UCSD-AML1 (cell line): ENCODE results near the gene OR4C12.
"Not testable (repeated sequence)": the region's sequence is repeated elsewhere in the genome, so short reads cannot be mapped to it uniquely, and the experiment has no call there.

Source experiments
- DNase-seq: peaks from one replicate; lab custom pipeline; 2025; ENCODE audit not compliant: unreplicated experiment; lab: John Stamatoyannopoulos, UW

OR4C12 gene

DNA sequence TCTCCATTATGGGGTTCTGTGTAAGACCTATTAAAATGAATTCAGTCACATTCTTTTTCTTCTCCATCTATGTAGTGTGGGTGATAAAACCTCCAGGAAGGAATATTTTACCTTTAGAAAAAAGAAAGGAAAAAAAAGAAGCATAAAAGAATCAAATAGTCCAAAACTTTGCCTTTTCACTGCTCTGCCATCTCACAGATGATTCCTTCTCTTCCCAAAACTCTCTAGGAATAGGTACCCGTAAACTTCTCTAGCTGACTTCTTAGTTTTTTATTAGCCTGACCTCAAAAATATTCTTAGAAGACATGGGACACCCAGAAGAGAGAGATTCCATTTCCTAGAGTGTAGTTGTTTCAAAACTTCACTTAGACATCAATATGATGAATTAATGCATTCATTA lies at the start of gene OR4C12:
TSS of gene OR4C12 (minus strand) at position 101 of the 400 bp plus-strand sequence. CDS start at position 67, 34 bp downstream.
- not testable (repeated sequence) for DNase-seq

DNA sequence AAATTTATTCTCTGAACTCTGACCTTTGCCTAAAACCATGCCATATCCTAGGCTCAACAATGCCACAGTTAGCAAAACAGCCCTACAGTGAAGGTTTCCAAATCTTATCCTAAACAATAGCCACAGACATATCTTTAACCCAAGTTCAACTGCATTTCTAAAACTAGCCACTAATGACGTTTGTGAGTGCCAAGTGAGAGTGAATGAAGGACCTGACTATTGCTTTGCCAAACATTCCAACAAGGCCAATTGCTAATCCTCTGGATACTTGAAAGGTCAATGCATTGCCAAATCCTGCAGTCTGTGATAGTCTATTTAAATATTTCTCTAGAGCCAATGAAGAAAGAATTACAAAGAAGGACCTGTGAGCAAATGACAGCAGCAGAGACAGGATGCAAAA lies 47.9 kb upstream of the OR4C12 start:
- DNase-seq, result no peak

DNA sequence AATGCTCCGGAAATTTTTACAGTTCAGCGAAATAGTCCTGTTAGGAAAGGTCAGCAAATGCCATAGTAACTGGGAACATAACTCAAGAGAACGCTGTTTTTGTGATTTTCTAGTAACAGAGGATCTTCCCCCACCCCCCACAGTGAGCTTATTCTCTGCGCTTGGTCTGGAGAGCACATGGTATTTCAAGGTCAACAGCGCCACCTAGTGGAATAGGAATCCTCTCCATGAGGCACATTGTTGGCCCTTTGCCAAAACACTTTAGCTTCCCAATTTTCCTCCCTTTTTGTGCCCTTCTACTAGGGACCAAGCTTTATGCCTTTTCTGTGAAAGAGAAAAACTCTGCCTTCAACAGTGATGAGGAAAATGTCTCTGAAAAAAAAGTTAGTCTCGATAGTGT lies 13.2 kb upstream of the OR4C12 start:
- peak; percentile 16 for DNase-seq

DNA sequence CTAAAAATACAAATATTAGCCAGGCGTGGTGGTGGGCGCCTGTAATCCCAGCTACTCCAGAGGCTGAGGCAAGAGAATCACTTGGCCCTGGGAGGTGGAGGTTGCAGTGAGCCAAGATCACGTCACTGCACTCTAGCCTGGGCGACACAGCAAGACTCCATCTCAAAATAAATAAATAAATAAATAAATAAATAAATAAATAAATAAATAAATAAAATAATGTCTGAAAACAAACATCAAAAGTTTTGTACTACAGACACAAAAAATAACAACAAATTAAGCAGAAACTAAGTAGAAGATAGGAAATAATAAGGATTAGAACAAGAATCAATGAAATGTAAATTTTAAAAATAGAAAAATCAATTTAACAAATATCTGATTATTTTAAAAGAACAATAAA lies 8.9 kb downstream of the OR4C12 start:
- DNase-seq, result not testable (repeated sequence)

- DNase-seq, result no peak
Measured at GRCh38 chr11:49952091-49952490, 30.2 kb downstream of the OR4C12 start, which contains the start of gene OR4C13. Gene OR4C13 (plus strand): TSS chr11:49952391. CDS start chr11:49952423, 32 bp downstream.

DNA sequence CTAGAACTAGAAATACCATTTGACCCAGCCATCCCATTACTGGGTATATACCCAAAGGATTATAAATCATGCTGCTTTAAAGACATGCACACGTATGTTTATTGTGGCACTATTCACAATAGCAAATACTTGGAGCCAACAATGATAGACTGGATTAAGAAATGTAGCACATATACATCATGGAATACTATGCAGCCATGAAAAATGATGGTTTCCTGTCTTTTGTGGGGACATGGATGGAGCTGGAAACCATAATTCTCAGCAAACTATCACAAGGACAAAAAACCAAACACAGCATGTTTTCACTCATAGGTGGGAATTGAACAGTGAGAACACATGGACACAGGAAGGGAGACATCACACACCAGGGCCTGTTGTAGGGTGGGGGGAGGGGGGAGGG lies 33.6 kb downstream of the OR4C12 start:
- DNase-seq, result not testable (repeated sequence)
